ENCODE results near the gene DMBT1.

DNA sequence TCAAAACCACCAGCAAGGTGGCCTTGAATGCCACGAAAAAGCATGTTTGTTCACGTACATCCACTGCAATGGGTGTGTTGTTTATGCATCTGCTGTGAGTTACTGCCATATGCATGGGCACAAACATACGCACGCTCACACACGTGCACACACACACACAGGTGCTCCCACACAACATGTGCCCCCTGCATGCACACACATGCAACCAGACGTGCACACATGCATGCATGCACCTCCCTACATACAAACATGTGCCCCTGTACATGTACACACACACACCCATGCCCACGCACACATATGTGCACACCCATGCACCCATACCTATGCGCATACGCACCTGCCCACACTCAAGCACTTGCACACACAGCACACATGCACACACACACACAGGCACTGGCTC is 10.1 kb upstream of the DMBT1 start:
- TF ChIP-seq EP300 (IDR thresholded peaks at IDR 0.05) (no peak), POLR2A (IDR thresholded peaks at IDR 0.05) (no peak)
- TF ChIP-seq, protein P1, sequence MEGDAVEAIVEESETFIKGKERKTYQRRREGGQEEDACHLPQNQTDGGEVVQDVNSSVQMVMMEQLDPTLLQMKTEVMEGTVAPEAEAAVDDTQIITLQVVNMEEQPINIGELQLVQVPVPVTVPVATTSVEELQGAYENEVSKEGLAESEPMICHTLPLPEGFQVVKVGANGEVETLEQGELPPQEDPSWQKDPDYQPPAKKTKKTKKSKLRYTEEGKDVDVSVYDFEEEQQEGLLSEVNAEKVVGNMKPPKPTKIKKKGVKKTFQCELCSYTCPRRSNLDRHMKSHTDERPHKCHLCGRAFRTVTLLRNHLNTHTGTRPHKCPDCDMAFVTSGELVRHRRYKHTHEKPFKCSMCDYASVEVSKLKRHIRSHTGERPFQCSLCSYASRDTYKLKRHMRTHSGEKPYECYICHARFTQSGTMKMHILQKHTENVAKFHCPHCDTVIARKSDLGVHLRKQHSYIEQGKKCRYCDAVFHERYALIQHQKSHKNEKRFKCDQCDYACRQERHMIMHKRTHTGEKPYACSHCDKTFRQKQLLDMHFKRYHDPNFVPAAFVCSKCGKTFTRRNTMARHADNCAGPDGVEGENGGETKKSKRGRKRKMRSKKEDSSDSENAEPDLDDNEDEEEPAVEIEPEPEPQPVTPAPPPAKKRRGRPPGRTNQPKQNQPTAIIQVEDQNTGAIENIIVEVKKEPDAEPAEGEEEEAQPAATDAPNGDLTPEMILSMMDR (IDR thresholded peaks at IDR 0.05) = no peak
